ENCODE results near the gene MDFI.

MDFI gene

DNA sequence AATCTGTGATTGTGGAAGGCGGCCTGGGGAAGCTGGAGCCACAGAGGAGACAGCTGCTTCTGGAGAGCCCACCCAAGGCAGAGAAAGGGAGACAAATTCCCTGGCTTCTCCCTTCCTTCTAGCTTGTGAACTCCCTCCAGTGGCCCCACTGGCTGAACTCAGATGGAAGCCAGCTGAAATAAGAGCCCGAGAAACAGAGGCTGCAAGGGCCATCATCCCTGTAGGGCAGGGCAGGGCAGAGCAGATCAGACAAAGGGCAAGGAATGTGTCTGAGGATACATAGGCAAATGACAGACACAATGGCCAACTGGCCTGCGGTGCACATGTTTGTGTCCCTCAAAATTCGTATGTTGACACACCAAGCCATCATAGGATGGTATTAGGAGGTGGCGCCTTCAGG, 25.3 kb downstream of the MDFI start:
- Histone ChIP-seq H3K4me3 (ENCODE audit: low read length) (no peak overlapping the region), H3K27me3 (ENCODE audit: insufficient read depth, low read length) (peaks cover 2% of the 10 kb centered on the region), H3K4me1 (ENCODE audit: insufficient read depth, low read length) (peaks cover 7% of the 10 kb centered on the region), H3K36me3 (ENCODE audit: insufficient read depth, low read length) (no peaks in the 10 kb centered on the region), H2AFZ (ENCODE audit: low read depth, low read length) (no peak overlapping the region), H3K9me3 (ENCODE audit: low read length) (no peaks in the 10 kb centered on the region)

DNA sequence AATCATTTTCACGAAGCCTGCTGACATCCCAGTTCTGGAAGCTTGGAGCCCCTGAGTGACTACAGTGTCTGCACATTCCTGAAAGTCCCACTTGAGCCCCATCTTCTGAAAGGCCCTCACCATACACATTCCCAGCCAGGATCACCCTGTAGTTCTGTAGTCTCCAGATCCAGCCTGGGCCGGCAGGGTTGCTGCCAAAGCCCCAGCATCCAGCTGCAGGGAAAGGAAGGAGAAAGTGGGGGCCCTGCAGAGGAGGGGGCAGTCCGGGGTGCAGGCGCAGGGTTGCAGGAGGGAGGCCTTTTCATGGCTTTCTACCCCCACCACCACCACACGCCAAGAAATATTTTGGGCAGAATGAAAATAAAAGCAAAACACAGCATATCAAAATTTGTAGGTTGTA, 26.0 kb downstream of the MDFI start:
- Histone ChIP-seq H3K9me3 (ENCODE audit: low read length) (no peaks in the 10 kb centered on the region), H3K27me3 (ENCODE audit: insufficient read depth, low read length) (peaks cover 2% of the 10 kb centered on the region), H3K4me3 (ENCODE audit: low read length) (no peak overlapping the region)

GRCh38 chr6:41667195-41667594, 28.9 kb downstream of the MDFI start:
- peaks cover 7% of the 10 kb centered on the region for H3K4me1 ChIP-seq (ENCODE audit: insufficient read depth, low read length)
- no peak overlapping the region for H3K4me3 ChIP-seq (ENCODE audit: low read length)
- no peaks in the 10 kb centered on the region for H3K9me3 ChIP-seq (ENCODE audit: low read length)
- no peaks in the 10 kb centered on the region for H3K36me3 ChIP-seq (ENCODE audit: insufficient read depth, low read length)
- peaks cover 5% of the 10 kb centered on the region for H3K27me3 ChIP-seq (ENCODE audit: insufficient read depth, low read length)
- H2AFZ ChIP-seq (ENCODE audit: low read depth, low read length): no peak overlapping the region

More for the DNA sequence above, 26.0 kb downstream of the MDFI start:
- no peak overlapping the region for H2AFZ ChIP-seq (ENCODE audit: low read depth, low read length)
- no peaks in the 10 kb centered on the region for H3K36me3 ChIP-seq (ENCODE audit: insufficient read depth, low read length)
- peaks cover 7% of the 10 kb centered on the region for H3K4me1 ChIP-seq (ENCODE audit: insufficient read depth, low read length)

DNA sequence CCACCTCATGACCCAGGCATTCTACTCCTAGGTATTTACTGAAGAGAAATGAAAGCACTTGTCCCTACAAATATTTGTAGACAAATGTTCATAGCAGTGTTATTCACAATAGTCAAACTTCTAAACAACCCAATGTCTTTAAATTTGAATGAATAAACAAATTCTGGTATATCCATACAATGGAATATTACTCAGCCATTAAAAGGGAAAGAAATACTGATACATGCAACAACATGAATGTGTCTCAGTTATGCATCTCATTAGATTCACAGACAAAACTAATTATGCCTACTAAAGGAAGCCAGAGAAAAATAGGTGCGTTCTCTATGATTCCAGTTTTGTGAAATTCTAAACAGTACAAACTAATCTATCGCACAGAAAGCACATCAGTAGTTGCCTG, 30.7 kb downstream of the MDFI start:
- H3K9me3 ChIP-seq (ENCODE audit: low read length): no peaks in the 10 kb centered on the region
- H3K4me3 ChIP-seq (ENCODE audit: low read length): no peak overlapping the region
- peaks cover under 1% of the 10 kb centered on the region for H3K4me1 ChIP-seq (ENCODE audit: insufficient read depth, low read length)
- no peaks in the 10 kb centered on the region for H3K36me3 ChIP-seq (ENCODE audit: insufficient read depth, low read length)
- H2AFZ ChIP-seq (ENCODE audit: low read depth, low read length): no peak overlapping the region
- H3K27me3 ChIP-seq (ENCODE audit: insufficient read depth, low read length): peaks cover 5% of the 10 kb centered on the region

DNA sequence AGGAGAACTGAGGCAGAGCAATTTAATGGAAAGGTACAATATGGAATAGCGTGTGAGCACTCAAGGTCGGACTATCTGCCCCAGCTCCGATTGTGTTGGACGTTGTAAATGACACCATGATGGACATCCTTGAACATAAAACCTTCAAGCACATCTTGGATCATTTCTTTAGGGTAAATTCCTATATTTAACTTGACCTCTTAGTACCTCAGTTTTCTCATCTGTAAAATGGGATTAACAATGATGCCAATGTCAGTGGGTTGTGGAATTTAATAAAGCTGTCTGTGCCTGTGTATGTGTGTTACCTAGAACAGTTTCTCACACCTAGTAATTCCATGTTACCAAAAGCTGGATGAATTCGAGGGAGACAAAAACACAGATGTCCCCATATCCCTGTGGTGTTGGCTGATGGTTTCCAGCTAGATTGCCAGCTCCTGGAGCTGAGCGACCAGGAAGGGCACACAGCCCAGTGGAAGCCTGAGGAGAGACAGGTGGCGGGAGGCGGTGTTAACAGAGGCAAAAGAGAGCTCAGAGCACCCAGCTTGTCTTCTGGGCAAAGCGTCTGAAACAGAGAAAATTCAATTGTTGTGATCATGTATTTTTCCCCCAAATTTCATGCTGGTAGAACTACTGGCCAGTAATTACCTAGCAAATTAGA, 32.6 kb downstream of the MDFI start:
- H3K9me3 ChIP-seq (ENCODE audit: low read length): no peaks in the 10 kb centered on the region
- H3K4me3 ChIP-seq (ENCODE audit: low read length): no peak overlapping the region
- H3K4me1 ChIP-seq (ENCODE audit: insufficient read depth, low read length): no peaks in the 10 kb centered on the region
- no peak overlapping the region for H2AFZ ChIP-seq (ENCODE audit: low read depth, low read length)
- peaks cover 7% of the 10 kb centered on the region for H3K27me3 ChIP-seq (ENCODE audit: insufficient read depth, low read length)
- H3K36me3 ChIP-seq (ENCODE audit: insufficient read depth, low read length): no peaks in the 10 kb centered on the region

- Histone ChIP-seq H3K9me3 (ENCODE audit: low read length) (no peaks in the 10 kb centered on the region), H3K4me3 (ENCODE audit: low read length) (no peak overlapping the region), H2AFZ (ENCODE audit: low read depth, low read length) (no peak overlapping the region), H3K4me1 (ENCODE audit: insufficient read depth, low read length) (no peaks in the 10 kb centered on the region), H3K27me3 (ENCODE audit: insufficient read depth, low read length) (peaks cover 7% of the 10 kb centered on the region), H3K36me3 (ENCODE audit: insufficient read depth, low read length) (no peaks in the 10 kb centered on the region)
These were observed 33.1 kb downstream of the MDFI start for GRCh38 chr6:41671376-41671775.

GRCh38 chr6:41672016-41672415, 33.7 kb downstream of the MDFI start:
- no peaks in the 10 kb centered on the region for H3K36me3 ChIP-seq (ENCODE audit: insufficient read depth, low read length)
- H3K9me3 ChIP-seq (ENCODE audit: low read length): no peaks in the 10 kb centered on the region
- peaks cover 8% of the 10 kb centered on the region for H3K27me3 ChIP-seq (ENCODE audit: insufficient read depth, low read length)
- H3K4me1 ChIP-seq (ENCODE audit: insufficient read depth, low read length): no peaks in the 10 kb centered on the region
- H2AFZ ChIP-seq (ENCODE audit: low read depth, low read length): no peak overlapping the region
- no peak overlapping the region for H3K4me3 ChIP-seq (ENCODE audit: low read length)

- H3K9me3 ChIP-seq (ENCODE audit: low read length): no peaks in the 10 kb centered on the region
- peaks cover 4% of the 10 kb centered on the region for H3K4me1 ChIP-seq (ENCODE audit: insufficient read depth, low read length)
- no peak overlapping the region for H2AFZ ChIP-seq (ENCODE audit: low read depth, low read length)
- H3K27me3 ChIP-seq (ENCODE audit: insufficient read depth, low read length): peaks cover 8% of the 10 kb centered on the region
- no peak overlapping the region for H3K4me3 ChIP-seq (ENCODE audit: low read length)
- H3K36me3 ChIP-seq (ENCODE audit: insufficient read depth, low read length): no peaks in the 10 kb centered on the region
These were observed 34.8 kb downstream of the MDFI start for GRCh38 chr6:41672816-41673703.

- H2AFZ ChIP-seq (ENCODE audit: low read depth, low read length): no peak overlapping the region
- no peaks in the 10 kb centered on the region for H3K36me3 ChIP-seq (ENCODE audit: insufficient read depth, low read length)
- peaks cover 4% of the 10 kb centered on the region for H3K4me1 ChIP-seq (ENCODE audit: insufficient read depth, low read length)
- no peaks in the 10 kb centered on the region for H3K9me3 ChIP-seq (ENCODE audit: low read length)
- peaks cover 9% of the 10 kb centered on the region for H3K27me3 ChIP-seq (ENCODE audit: insufficient read depth, low read length)
- no peak overlapping the region for H3K4me3 ChIP-seq (ENCODE audit: low read length)
These were observed 35.4 kb downstream of the MDFI start for GRCh38 chr6:41673704-41674000.

GRCh38 chr6:41674231-41675000, 36.1 kb downstream of the MDFI start:
- Histone ChIP-seq H2AFZ (ENCODE audit: low read depth, low read length) (no peak overlapping the region), H3K27me3 (ENCODE audit: insufficient read depth, low read length) (peaks cover 13% of the 10 kb centered on the region), H3K36me3 (ENCODE audit: insufficient read depth, low read length) (no peaks in the 10 kb centered on the region), H3K4me1 (ENCODE audit: insufficient read depth, low read length) (peaks cover 4% of the 10 kb centered on the region), H3K4me3 (ENCODE audit: low read length) (no peak overlapping the region), H3K9me3 (ENCODE audit: low read length) (no peaks in the 10 kb centered on the region)

DNA sequence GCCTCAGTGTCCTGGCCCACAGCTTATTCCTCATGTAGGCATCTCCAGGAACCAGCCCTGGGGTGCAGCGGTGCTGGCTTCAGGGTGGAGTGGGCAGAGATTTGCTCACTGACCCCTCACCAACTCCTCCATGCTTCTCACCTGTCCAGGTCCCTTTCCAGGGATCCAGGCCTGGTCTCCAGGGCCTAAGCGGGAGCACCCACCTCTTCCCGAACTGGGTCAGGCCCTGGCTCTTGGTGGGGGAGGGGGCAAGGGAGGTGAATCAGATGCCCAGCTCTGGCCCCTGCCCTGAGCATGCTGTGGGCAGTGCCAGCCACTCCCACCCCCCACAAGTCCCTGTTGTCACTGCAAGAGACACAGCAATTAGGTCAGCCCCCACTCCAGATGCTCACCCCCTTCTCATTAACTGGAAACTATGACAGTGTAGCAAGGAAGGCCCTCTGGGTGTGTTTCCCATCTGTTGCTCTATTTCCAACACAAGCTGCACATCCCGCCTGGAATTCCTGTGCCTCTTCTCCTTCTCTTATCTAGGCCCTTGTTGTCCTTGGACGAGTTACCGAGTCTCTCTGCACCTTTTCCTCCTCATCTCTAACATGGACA, 37.0 kb downstream of the MDFI start:
- Histone ChIP-seq H3K36me3 (ENCODE audit: insufficient read depth, low read length) (no peaks in the 10 kb centered on the region), H3K9me3 (ENCODE audit: low read length) (no peaks in the 10 kb centered on the region), H3K27me3 (ENCODE audit: insufficient read depth, low read length) (peaks cover 13% of the 10 kb centered on the region), H3K4me3 (ENCODE audit: low read length) (no peak overlapping the region), H3K4me1 (ENCODE audit: insufficient read depth, low read length) (peaks cover 7% of the 10 kb centered on the region), H2AFZ (ENCODE audit: low read depth, low read length) (no peak overlapping the region)

DNA sequence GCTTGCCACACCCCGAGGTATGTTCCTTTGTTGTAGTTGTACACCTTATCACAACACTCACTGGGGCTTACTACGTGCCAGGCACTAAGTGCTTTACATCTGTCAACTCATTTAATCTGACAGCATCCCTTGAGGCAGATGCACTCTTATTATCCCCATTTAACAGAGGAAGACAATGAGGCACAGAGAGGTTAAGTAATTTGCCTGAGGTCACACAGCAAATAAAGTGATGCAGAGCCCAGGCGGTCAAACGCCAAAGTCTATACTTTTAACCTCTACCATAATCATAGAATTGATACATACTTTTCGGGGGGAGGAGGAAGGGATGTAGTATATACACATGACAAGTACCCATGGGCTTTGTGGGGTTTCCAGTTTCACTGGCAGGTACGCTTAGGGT, 37.7 kb downstream of the MDFI start:
- no peaks in the 10 kb centered on the region for H3K9me3 ChIP-seq (ENCODE audit: low read length)
- no peak overlapping the region for H3K4me3 ChIP-seq (ENCODE audit: low read length)
- peaks cover 11% of the 10 kb centered on the region for H3K27me3 ChIP-seq (ENCODE audit: insufficient read depth, low read length)
- H3K36me3 ChIP-seq (ENCODE audit: insufficient read depth, low read length): no peaks in the 10 kb centered on the region
- H2AFZ ChIP-seq (ENCODE audit: low read depth, low read length): no peak overlapping the region
- peaks cover 9% of the 10 kb centered on the region for H3K4me1 ChIP-seq (ENCODE audit: insufficient read depth, low read length)

DNA sequence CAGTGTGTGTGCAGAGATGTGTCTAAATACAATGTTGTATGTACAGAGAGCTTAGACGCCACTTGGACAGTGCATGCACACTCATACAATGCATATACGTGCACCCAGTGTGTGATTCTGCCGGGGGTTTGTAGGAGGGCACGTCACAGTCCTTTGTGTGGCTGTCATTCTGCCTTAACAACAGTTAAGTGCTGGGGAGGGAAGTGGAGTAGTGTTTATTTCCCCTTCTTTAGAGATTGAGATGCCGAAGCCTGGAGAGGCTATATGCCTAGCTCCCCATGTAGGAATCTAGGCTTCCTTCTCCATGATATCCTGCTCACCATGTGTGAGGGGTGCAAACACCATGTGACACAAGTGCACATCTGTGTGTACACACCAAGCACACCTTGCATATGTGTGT, 38.2 kb downstream of the MDFI start:
- H2AFZ ChIP-seq (ENCODE audit: low read depth, low read length): no peak overlapping the region
- peaks cover 9% of the 10 kb centered on the region for H3K4me1 ChIP-seq (ENCODE audit: insufficient read depth, low read length)
- no peak overlapping the region for H3K4me3 ChIP-seq (ENCODE audit: low read length)
- peaks cover 9% of the 10 kb centered on the region for H3K27me3 ChIP-seq (ENCODE audit: insufficient read depth, low read length)
- no peaks in the 10 kb centered on the region for H3K9me3 ChIP-seq (ENCODE audit: low read length)
- no peaks in the 10 kb centered on the region for H3K36me3 ChIP-seq (ENCODE audit: insufficient read depth, low read length)

All from neuron (in vitro differentiated cells).